H9 (cell line): ENCODE results near the gene TXLNB. TPM values are rescaled to one million over a fixed set of nuclear protein-coding genes. Genes with fewer than 3 reads are reported as not detected.

Experiments used
- DNase-seq: peaks from one replicate; pipeline ENCODE4 v3.0.0-alpha.2; 2017
- H2AFZ ChIP-seq: one replicate; pipeline ENCODE4 v1.6.1; 2013; ENCODE audit warnings: mild to moderate bottlenecking, low read length, control low read depth, moderate library complexity
- H2AK5ac ChIP-seq: 2 replicates; pipeline ENCODE4 v1.6.1; 2013; ENCODE audit warnings: low read length, control low read depth, mixed read lengths; ENCODE audit not compliant: insufficient read length
- H2BK120ac ChIP-seq: one replicate; pipeline ENCODE4 v1.6.1; 2013; ENCODE audit warnings: low read depth, mild to moderate bottlenecking, low read length, control low read depth, inconsistent platforms; ENCODE audit not compliant: poor library complexity, severe bottlenecking
- H2BK12ac ChIP-seq: 2 replicates; pipeline ENCODE4 v1.6.1; 2013; ENCODE audit warnings: low read length, control low read depth, mixed read lengths, low read depth; ENCODE audit not compliant: insufficient read length
- H2BK15ac ChIP-seq: 2 replicates; pipeline ENCODE4 v1.6.1; 2013; ENCODE audit warnings: low read depth, low read length, control low read depth
- H2BK20ac ChIP-seq: one replicate; pipeline ENCODE4 v1.6.1; 2013; ENCODE audit warnings: low read depth, mild to moderate bottlenecking, low read length, control low read depth, inconsistent platforms; ENCODE audit not compliant: poor library complexity, severe bottlenecking
- H2BK5ac ChIP-seq: 2 replicates; pipeline ENCODE4 v1.6.1; 2013; ENCODE audit warnings: low read length, control low read depth, mixed read lengths; ENCODE audit not compliant: insufficient read length
- H3K14ac ChIP-seq: 2 replicates; pipeline ENCODE4 v1.6.1; 2013; ENCODE audit warnings: low read length, control low read depth; ENCODE audit not compliant: insufficient read depth
- H3K18ac ChIP-seq: 2 replicates; pipeline ENCODE4 v1.6.1; 2013; ENCODE audit warnings: low read depth, mild to moderate bottlenecking, mixed read lengths, low read length, control low read depth; ENCODE audit not compliant: insufficient read length
- H3K23ac ChIP-seq: 2 replicates; pipeline ENCODE4 v1.6.1; 2013; ENCODE audit warnings: low read length, control low read depth, mixed read lengths, low read depth; ENCODE audit not compliant: insufficient read length
- H3K23me2 ChIP-seq: 2 replicates; pipeline ENCODE4 v1.6.1; 2013; ENCODE audit warnings: low read depth, mild to moderate bottlenecking, mixed read lengths, low read length, control low read depth; ENCODE audit not compliant: insufficient read length, poor library complexity, severe bottlenecking
- H3K27ac ChIP-seq: 2 replicates; pipeline ENCODE4 v1.5.1; 2013; ENCODE audit warnings: low read length, control low read depth, mixed read lengths, low read depth; ENCODE audit not compliant: insufficient read length
- H3K27me3 ChIP-seq: 2 replicates; pipeline ENCODE4 v1.6.1; 2013; ENCODE audit warnings: low read length, control low read depth, inconsistent platforms; ENCODE audit not compliant: insufficient read depth
- H3K4ac ChIP-seq: 2 replicates; pipeline ENCODE4 v1.6.1; 2013; ENCODE audit warnings: low read depth, mild to moderate bottlenecking, control low read depth, inconsistent platforms, low read length, moderate library complexity
- H3K4me1 ChIP-seq: 2 replicates; pipeline ENCODE4 v1.6.1; 2013; ENCODE audit warnings: low read length, control low read depth, inconsistent platforms; ENCODE audit not compliant: insufficient read depth
- H3K4me2 ChIP-seq: 2 replicates; pipeline ENCODE4 v1.6.1; 2013; ENCODE audit warnings: low read length, control low read depth, mixed read lengths; ENCODE audit not compliant: insufficient read length, insufficient read depth
- H3K56ac ChIP-seq: 2 replicates; pipeline ENCODE4 v1.6.1; 2013; ENCODE audit warnings: low read depth, mild to moderate bottlenecking, mixed read lengths, low read length, control low read depth; ENCODE audit not compliant: insufficient read length
- H3K79me1 ChIP-seq: 2 replicates; pipeline ENCODE4 v1.6.1; 2013; ENCODE audit warnings: low read depth, mild to moderate bottlenecking, moderate library complexity, low read length, control low read depth, inconsistent platforms; ENCODE audit not compliant: insufficient read depth, poor library complexity, severe bottlenecking
- H3K79me2 ChIP-seq: 2 replicates; pipeline ENCODE4 v1.6.1; 2013; ENCODE audit warnings: low read length, control low read depth, inconsistent platforms; ENCODE audit not compliant: insufficient read depth
- H3K9ac ChIP-seq: 2 replicates; pipeline ENCODE4 v1.6.1; 2013; ENCODE audit warnings: low read length, control low read depth, mixed read lengths; ENCODE audit not compliant: insufficient read length; ENCODE audit errors: extremely low read depth
- H3K9me3 ChIP-seq: one replicate; pipeline ENCODE4 v1.6.1; 2013; ENCODE audit warnings: low read depth, low read length, inconsistent platforms; ENCODE audit not compliant: control insufficient read depth
- H3T11ph ChIP-seq: one replicate; pipeline ENCODE4 v1.6.1; 2013; ENCODE audit warnings: mild to moderate bottlenecking, low read length, control low read depth, inconsistent platforms
- H4K20me1 ChIP-seq: one replicate; pipeline ENCODE4 v1.6.1; 2013; ENCODE audit not compliant: control insufficient read depth, insufficient read length, insufficient read depth
- H4K5ac ChIP-seq: 2 replicates; pipeline ENCODE4 v1.6.1; 2013; ENCODE audit warnings: low read depth, mild to moderate bottlenecking, mixed read lengths, low read length, control low read depth; ENCODE audit not compliant: insufficient read length
- H4K8ac ChIP-seq: replicated peaks from 2 replicates; pipeline ENCODE4 v1.6.1; 2013; ENCODE audit warnings: low read length, control low read depth, mixed read lengths, low read depth; ENCODE audit not compliant: insufficient read length
- H4K91ac ChIP-seq: 2 replicates; pipeline ENCODE4 v1.6.1; 2013; ENCODE audit warnings: low read depth, mild to moderate bottlenecking, moderate library complexity, mixed read lengths, low read length, control low read depth; ENCODE audit not compliant: insufficient read length
- H3K27ac Mint-ChIP-seq, 3 experiments: 2 replicates in 2 of 3; 3 replicates in 1 of 3; pipeline ENCODE4 v1.8.0; 2020 to 2021; ENCODE audit warnings: mixed read lengths in 3 of 3, mild to moderate bottlenecking in 1 of 3, moderate library complexity in 1 of 3
- H3K27me3 Mint-ChIP-seq: 2 replicates; pipeline ENCODE4 v1.8.0; 2021; ENCODE audit warnings: low read depth, mild to moderate bottlenecking, moderate library complexity, mixed read lengths
- H3K36me3 Mint-ChIP-seq, 3 experiments: 2 replicates in 2 of 3; 3 replicates in 1 of 3; pipeline ENCODE4 v1.8.0; 2020 to 2021; ENCODE audit warnings: low read depth in 3 of 3, mixed read lengths in 3 of 3; ENCODE audit not compliant: insufficient read depth in 1 of 3
- H3K4me1 Mint-ChIP-seq, 2 experiments: 2 replicates each; pipeline ENCODE4 v1.8.0; 2020; ENCODE audit warnings: mixed read lengths in 2 of 2
- H3K4me3 Mint-ChIP-seq, 2 experiments: 2 replicates in 1 of 2; 3 replicates in 1 of 2; pipeline ENCODE4 v1.8.0; 2020 to 2021; ENCODE audit warnings: mild to moderate bottlenecking in 2 of 2, mixed read lengths in 2 of 2, moderate library complexity in 1 of 2
- H3K9me3 Mint-ChIP-seq, 2 experiments: 2 replicates in 1 of 2; 3 replicates in 1 of 2; pipeline ENCODE4 v1.8.0; 2020; ENCODE audit warnings: mild to moderate bottlenecking in 2 of 2, mixed read lengths in 2 of 2, moderate library complexity in 1 of 2
- CTCF ChIP-seq: fragments of 200-600 bp; sonication (generic); conservative IDR thresholded peaks from 3 replicates; pipeline ENCODE4 v1.8.0; 2021; ENCODE audit warnings: antibody characterized with exemption, mild to moderate bottlenecking
- WGBS: extraction: QIAGEN DNeasy Blood & Tissue Kit; methylation state at CpG from one replicate; pipeline ENCODE4 v1.1.7; 2013; ENCODE audit warnings: missing lambda C conversion rate, low lambda C conversion rate, mixed read lengths; ENCODE audit not compliant: insufficient read length; ENCODE audit errors: extremely low coverage; 5-methylcytosine and 5-hydroxymethylcytosine counted together
- total RNA-seq: library from RNA; stranded (reverse); gene quantifications from 2 replicates; pipeline ENCODE4 v1.2.1, GENCODE V29; 2021

The TXLNB gene
- total RNA-seq, 1 experiment from 2014 or later, result 0.04 TPM

- peak overlapping the region in 1 of 3 experiments; percentile 50; a peak in 1 of 7 replicates for H3K27ac Mint-ChIP-seq
- H3K23me2 ChIP-seq, result no peaks in the 10 kb centered on the region
- no peak overlapping the region for H4K91ac ChIP-seq
- no peak overlapping the region for H2BK15ac ChIP-seq
- H2AFZ ChIP-seq, result no peak overlapping the region
- H3K18ac ChIP-seq, result no peak overlapping the region
- no peaks in the 10 kb centered on the region for H3K27me3 Mint-ChIP-seq
- H3K4me2 ChIP-seq, result no peak overlapping the region
- no peaks in the 10 kb centered on the region for H3K36me3 Mint-ChIP-seq
- H3K14ac ChIP-seq, result no peak overlapping the region
- no peaks in the 10 kb centered on the region for H4K20me1 ChIP-seq
- H2BK120ac ChIP-seq, result no peak overlapping the region
- H3K56ac ChIP-seq, result no peak overlapping the region
- no peak overlapping the region for H3T11ph ChIP-seq
- no peak for TF ChIP-seq CTCF
- peaks cover 5% of the 10 kb centered on the region in 2 experiments; a peak in 3 of 4 replicates for H3K4me1 Mint-ChIP-seq
- H3K79me2 ChIP-seq, result no peaks in the 10 kb centered on the region
- no peaks in the 10 kb centered on the region for H3K27me3 ChIP-seq
- no peak overlapping the region for H2BK12ac ChIP-seq
- H2BK5ac ChIP-seq, result no peak overlapping the region
- no peak overlapping the region for H3K4me3 Mint-ChIP-seq
- WGBS, result no CpG with 5 or more reads among the region's 13 CpGs
- no peak overlapping the region for H3K9ac ChIP-seq
- no peaks in the 10 kb centered on the region for H3K9me3 ChIP-seq
- no peaks in the 10 kb centered on the region for H3K79me1 ChIP-seq
- DNase-seq, result no peak
- no peaks in the 10 kb centered on the region; the same call in 1 of the 2 replicates for H3K4me1 ChIP-seq
- no peak overlapping the region for H3K27ac ChIP-seq
- H4K5ac ChIP-seq, result no peak overlapping the region
- H3K4ac ChIP-seq, result no peak overlapping the region
- no peak overlapping the region for H2AK5ac ChIP-seq
- no peak overlapping the region for H3K23ac ChIP-seq
- H4K8ac ChIP-seq, result no peak overlapping the region
- no peaks in the 10 kb centered on the region; a peak in 1 of 5 replicates for H3K9me3 Mint-ChIP-seq
- H2BK20ac ChIP-seq, result no peak overlapping the region
Observed at GRCh38 chr6:139262519-139263300, 29.1 kb downstream of the TXLNB start.
